Measurements from ENCODE around the gene THRB. TPM values are rescaled to one million over a fixed set of nuclear protein-coding genes. Genes with fewer than 3 reads are reported as not detected.

Gene THRB
- total and polyA plus RNA-seq, 2 donors (not counting 3 experiments of a cell fraction or from before 2014, with no cell fraction given), result 0.06 TPM; not detected in 1

DNA sequence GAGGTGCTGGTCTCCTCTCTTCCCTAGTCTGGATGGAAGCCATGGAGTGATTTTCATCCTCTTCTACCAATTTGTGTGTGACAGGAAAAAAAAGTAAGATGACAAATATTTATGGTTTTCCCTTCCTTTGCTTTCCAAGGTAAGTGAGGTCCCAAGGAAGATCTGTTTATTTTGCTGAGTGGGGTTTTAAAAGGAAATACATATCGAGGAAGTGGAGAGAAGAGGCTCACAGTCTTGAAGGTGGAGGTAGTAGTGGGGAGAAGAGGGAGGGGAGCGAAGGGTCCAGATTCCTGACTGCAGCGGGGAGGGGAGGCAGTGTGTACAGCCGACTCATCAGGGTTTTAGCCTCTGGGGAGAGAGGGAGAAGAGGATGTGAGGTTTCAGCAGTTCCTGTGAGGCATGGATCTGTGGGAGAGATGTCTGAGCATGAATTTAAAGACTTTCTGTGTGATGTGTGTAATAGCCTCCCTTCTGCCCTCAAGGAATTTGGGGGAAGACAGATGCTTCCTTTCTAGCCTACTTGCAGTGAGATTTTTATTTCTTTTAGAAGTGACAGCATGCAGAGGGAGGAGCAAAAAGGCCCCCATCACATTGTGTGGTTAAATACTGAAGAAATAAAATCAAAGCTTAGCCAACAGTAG, 272.4 kb downstream of the THRB start:
- H3K27ac ChIP-seq (ENCODE audit: insufficient read depth, low read depth, low read length), result no peak overlapping the region

More for the DNA sequence above, 272.4 kb downstream of the THRB start:
- POLR2A ChIA-PET, result no interaction called here
- no peak overlapping the region for H2AFZ ChIP-seq (ENCODE audit: low read depth, low read length)
- H3K9me1 ChIP-seq (replicated peaks; ENCODE audit: control insufficient read depth, extremely low read depth, insufficient read depth, low read length), result no peaks in the 10 kb centered on the region
- H3K36me3 ChIP-seq (ENCODE audit: control insufficient read depth in 2 of 2, extremely low read depth in 1 of 2, insufficient read depth in 2 of 2, low read length in 2 of 2), result no peaks in the 10 kb centered on the region
- intact Hi-C loops (cut with micrococcal nuclease), result no loop called here
- no peaks in the 10 kb centered on the region for H3K27me3 ChIP-seq (ENCODE audit: control insufficient read depth in 2 of 2, insufficient read depth in 2 of 2, low read length in 2 of 2)
- CTCF ChIA-PET, result interaction anchor here (1.2 to 1.8 kb wide), 2 partner anchors 17 to 36 kb away, joined by 3 to 7 read pairs; no protein-coding TSS in a partner anchor
- no peak overlapping the region for H3K4me3 ChIP-seq (replicated peaks in 1 of 3; ENCODE audit: insufficient read depth in 1 of 3, low read depth in 1 of 3, low read length in 3 of 3)
- dilution Hi-C loops (cut with MboI; ENCODE audit: extremely low pct_ligation_motif_present, low sequenced_read_pairs), result no loop called here
- H3K79me2 ChIP-seq (ENCODE audit: control insufficient read depth, insufficient read depth, low read length), result no peaks in the 10 kb centered on the region
- TF ChIP-seq, protein P1, sequence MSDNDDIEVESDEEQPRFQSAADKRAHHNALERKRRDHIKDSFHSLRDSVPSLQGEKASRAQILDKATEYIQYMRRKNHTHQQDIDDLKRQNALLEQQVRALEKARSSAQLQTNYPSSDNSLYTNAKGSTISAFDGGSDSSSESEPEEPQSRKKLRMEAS (IDR thresholded peaks at IDR 0.05; ENCODE audit: insufficient read depth, insufficient read length), result no peak
- TF ChIP-seq MYC (IDR thresholded peaks at IDR 0.05; ENCODE audit: low read depth, low read length), result no peak
- no peak for TF ChIP-seq FOS (IDR thresholded peaks at IDR 0.05; ENCODE audit: borderline replicate concordance, insufficient read depth, low read length)
- TF ChIP-seq CTCF (IDR thresholded peaks at IDR 0.05; ENCODE audit: extremely low read depth in 1 of 2, insufficient read depth in 1 of 2, low read depth in 1 of 2, low read length in 2 of 2), result no peak
- DNase-seq (ENCODE audit: low read depth, low spot score) (no peak), FAIRE-seq (no peak)
- no peaks in the 10 kb centered on the region for H3K9me3 ChIP-seq (replicated peaks; ENCODE audit: control insufficient read depth, insufficient read depth, low read length)
- H3K9ac ChIP-seq (replicated peaks; ENCODE audit: extremely low read depth, insufficient read depth, low read length), result no peak overlapping the region
- peaks cover 5% of the 10 kb centered on the region for H3K4me1 ChIP-seq (ENCODE audit: control insufficient read depth, extremely low read depth, insufficient read depth, low read length)
- BruUV-seq (replicated peaks), result no TSS peak
- H4K20me1 ChIP-seq (replicated peaks; ENCODE audit: control insufficient read depth, extremely low read depth, insufficient read depth, low read length), result no peaks in the 10 kb centered on the region
- H3K4me2 ChIP-seq (ENCODE audit: insufficient read depth, low read length), result no peak overlapping the region

Measured in endothelial cell of umbilical vein (primary cell).